HepG2 (cell line): Measurements from ENCODE around the gene SFXN5. TPM values are rescaled to one million over a fixed set of nuclear protein-coding genes. Genes with fewer than 3 reads are reported as not detected.

Experiments used
- ATAC-seq: fragments of 200-7000 bp; cut with Tn5 transposase; 3 replicates; pipeline ENCODE4 v1.9.1; 2020; ENCODE audit warnings: mild to moderate bottlenecking, moderate library complexity
- BruUV-seq: library from RNA; stranded (reverse); fragments of 400-500 nt; replicated peaks from 2 replicates; lab custom pipeline; 2021; lab: Mats Ljungman, UMichigan
- CTCF ChIA-PET: fragments of 300-600 bp; formaldehyde crosslinking; extraction: SDS; loops from one replicate; lab custom pipeline; 2021; ENCODE audit warnings: low total read pairs, inconsistent platforms, low intra/inter-chr PET ratio; lab: Yijun Ruan, JAX
- POLR2A ChIA-PET: fragments of 350-600 bp; sonication (Branson Sonifier 250); formaldehyde crosslinking; loops from one replicate; lab custom pipeline; 2020; ENCODE audit warnings: antibody characterized with exemption, inconsistent platforms; lab: Yijun Ruan, JAX
- DNase-seq: peaks from one replicate; pipeline ENCODE4 v3.0.0-alpha.2; 2015; ENCODE audit warnings: low spot score
- FAIRE-seq: peaks from 3 replicates; lab custom pipeline; 2011; peaks lifted over from hg19 to GRCh38; lab: Jason Lieb, UNC
- H2AFZ ChIP-seq: one replicate; pipeline ENCODE4 v1.6.1; 2011; ENCODE audit warnings: low read length, inconsistent platforms
- H3K27ac ChIP-seq: fragments of 300-600 bp; 3 replicates; pipeline ENCODE4 v1.8.0; 2011; ENCODE audit warnings: mixed run types, mild to moderate bottlenecking, mixed read lengths, low read length, inconsistent platforms; ENCODE audit not compliant: insufficient read depth; ENCODE audit errors: extremely low read length
- H3K27me3 ChIP-seq, 2 experiments: fragments of 200-600 bp in 1 of 2; 2 replicates in 1 of 2; 3 replicates in 1 of 2; pipeline versions ENCODE4 v1.6.0 to v1.8.0; 2011; ENCODE audit warnings: low read length in 2 of 2, mild to moderate bottlenecking in 2 of 2, moderate library complexity in 2 of 2, inconsistent platforms in 1 of 2; ENCODE audit not compliant: insufficient read depth in 2 of 2, control insufficient read depth in 1 of 2
- H3K36me3 ChIP-seq, 2 experiments: fragments of 200-600 bp in 1 of 2; replicated peaks in 1 of 2; 2 replicates in 1 of 2; 3 replicates in 1 of 2; pipeline versions ENCODE4 v1.5.1 to v1.8.0; 2011; ENCODE audit warnings: low read length in 2 of 2, inconsistent platforms in 1 of 2; ENCODE audit not compliant: insufficient read depth in 2 of 2, control insufficient read depth in 1 of 2
- H3K4me1 ChIP-seq: 2 replicates; pipeline ENCODE4 v1.5.1; 2012; ENCODE audit warnings: low read length, inconsistent platforms; ENCODE audit not compliant: insufficient read depth
- H3K4me2 ChIP-seq: 2 replicates; pipeline ENCODE4 v1.6.0; 2011; ENCODE audit warnings: low read depth, low read length, inconsistent platforms
- H3K4me3 ChIP-seq, 3 experiments: fragments of 200-600 bp in 1 of 3; sonication (generic), shearing (Covaris generic) in 1 of 3; replicated peaks in 1 of 3; 2 replicates each; pipeline ENCODE4 v1.5.1; 2011 to 2016; ENCODE audit warnings: low read length in 3 of 3, inconsistent platforms in 2 of 3, low read depth in 2 of 3, mild to moderate bottlenecking in 2 of 3, control low read depth in 1 of 3, mixed read lengths in 1 of 3; ENCODE audit not compliant: insufficient read depth in 1 of 3
- H3K79me2 ChIP-seq: one replicate; pipeline ENCODE4 v1.6.1; 2011; ENCODE audit warnings: low read length, inconsistent platforms; ENCODE audit not compliant: insufficient read depth
- H3K9ac ChIP-seq: 2 replicates; pipeline ENCODE4 v1.6.0; 2011; ENCODE audit warnings: mild to moderate bottlenecking, low read depth, low read length, inconsistent platforms; ENCODE audit not compliant: insufficient read depth
- H3K9me3 ChIP-seq: 2 replicates; pipeline ENCODE4 v1.5.1; 2012; ENCODE audit warnings: mild to moderate bottlenecking, low read length
- H4K20me1 ChIP-seq: 2 replicates; pipeline ENCODE4 v1.6.0; 2011; ENCODE audit warnings: inconsistent platforms, mild to moderate bottlenecking, low read length, moderate library complexity; ENCODE audit not compliant: insufficient read depth
- ATAD3A ChIP-seq: sonication (generic); formaldehyde crosslinking; IDR thresholded peaks from 2 replicates; pipeline ENCODE4 v1.4.0; 2020; ENCODE audit warnings: missing genetic modification reagents
- FLYWCH1 ChIP-seq: sonication (generic); formaldehyde crosslinking; IDR thresholded peaks from 2 replicates; pipeline ENCODE4 v1.8.1; 2023; ENCODE audit warnings: mild to moderate bottlenecking, missing genetic modification reagents
- GLI4 ChIP-seq: sonication (generic); formaldehyde crosslinking; IDR thresholded peaks from 2 replicates; pipeline ENCODE4 v1.5.1; 2020; ENCODE audit warnings: missing genetic modification reagents, mild to moderate bottlenecking, moderate library complexity, borderline replicate concordance
- MEF2D ChIP-seq: sonication (generic); formaldehyde crosslinking; IDR thresholded peaks from 2 replicates; pipeline ENCODE4 v1.5.1; 2020; ENCODE audit warnings: mild to moderate bottlenecking, missing genetic modification reagents
- SP140L ChIP-seq: sonication (generic); formaldehyde crosslinking; IDR thresholded peaks from 2 replicates; pipeline ENCODE4 v1.4.0; 2020; ENCODE audit warnings: missing genetic modification reagents, borderline replicate concordance
- SP4 ChIP-seq: sonication (generic); formaldehyde crosslinking; IDR thresholded peaks from 2 replicates; pipeline ENCODE4 v1.8.1; 2023; ENCODE audit warnings: mild to moderate bottlenecking, missing genetic modification reagents
- SUZ12 ChIP-seq: fragments of 150-350 bp; IDR thresholded peaks from 2 replicates; pipeline ENCODE4 v1.6.1; 2014; ENCODE audit warnings: low read depth, low read length
- ZBTB7A ChIP-seq: sonication (generic); formaldehyde crosslinking; IDR thresholded peaks from 2 replicates; pipeline ENCODE4 v1.8.0; 2022; ENCODE audit warnings: mild to moderate bottlenecking, missing genetic modification reagents
- ZFP36L1 ChIP-seq: sonication (generic); formaldehyde crosslinking; IDR thresholded peaks from 2 replicates; pipeline ENCODE4 v1.8.0; 2022; ENCODE audit warnings: mild to moderate bottlenecking, missing genetic modification reagents, moderate library complexity
- ZNF224 ChIP-seq: sonication (generic); formaldehyde crosslinking; IDR thresholded peaks from 2 replicates; pipeline ENCODE4 v1.5.0; 2020; ENCODE audit warnings: mild to moderate bottlenecking, missing genetic modification reagents
- ZNF225 ChIP-seq: sonication (generic); formaldehyde crosslinking; IDR thresholded peaks from 2 replicates; pipeline ENCODE4 v1.4.0; 2020; ENCODE audit warnings: mild to moderate bottlenecking, missing genetic modification reagents
- ZNF557 ChIP-seq: sonication (generic); formaldehyde crosslinking; IDR thresholded peaks from 2 replicates; pipeline ENCODE4 v1.4.0; 2020; ENCODE audit warnings: missing genetic modification reagents
- ZNF598 ChIP-seq: sonication (generic); formaldehyde crosslinking; IDR thresholded peaks from 2 replicates; pipeline ENCODE4 v1.5.1; 2020; ENCODE audit warnings: mild to moderate bottlenecking, missing genetic modification reagents, borderline replicate concordance
- ZNF720 ChIP-seq: sonication (generic); formaldehyde crosslinking; IDR thresholded peaks from 2 replicates; pipeline ENCODE4 v1.4.0; 2020; ENCODE audit warnings: missing genetic modification reagents
- ZNF749 ChIP-seq: sonication (generic); formaldehyde crosslinking; IDR thresholded peaks from 2 replicates; pipeline ENCODE4 v1.8.0; 2022; ENCODE audit warnings: mild to moderate bottlenecking, missing genetic modification reagents, moderate library complexity, borderline replicate concordance
- ZSCAN25 ChIP-seq: sonication (generic); formaldehyde crosslinking; IDR thresholded peaks from 2 replicates; pipeline ENCODE4 v1.8.0; 2022; ENCODE audit warnings: mild to moderate bottlenecking, missing genetic modification reagents
- WGBS: methylation state at CpG from one replicate; pipeline ENCODE4 v1.1.6; 2017; ENCODE audit warnings: low lambda C conversion rate; 5-methylcytosine and 5-hydroxymethylcytosine counted together
- in situ Hi-C: cut with HindIII; loops from 2 replicates; pipeline ENCODE4 v1.10.0; 2017; ENCODE audit warnings: low pct_unique_long_range_greater_than_20kb; ENCODE audit not compliant: extremely low pct_ligation_motif_present
- intact Hi-C: fragments of 100-400 bp; cut with micrococcal nuclease; formaldehyde crosslinking; loops from one replicate; pipeline ENCODE4 v1.10.0; 2022; ENCODE audit not compliant: unreplicated experiment
- polyA plus RNA-seq, 8 experiments: library from polyadenylated mRNA; depleted of rRNA in 3 of 8; stranded (reverse) in 7 of 8; unstranded in 1 of 8; fragments of >200 nt; fragmentation: Illumina TruSeq in 4 of 8; extraction: Trizol in 4 of 8; gene quantifications; 2 replicates each; pipeline versions ENCODE4 v1.2.1 to v1.2.3, GENCODE V29; 2011 to 2016; ENCODE audit warnings: low read depth in 4 of 8, missing spikeins in 1 of 8, mixed read lengths in 1 of 8; ENCODE audit not compliant: insufficient read depth in 1 of 8
- total RNA-seq, 5 experiments: library from RNA; depleted of rRNA; stranded (reverse); fragments of >200 nt; fragmentation: Illumina TruSeq; extraction: Trizol; gene quantifications; 2 replicates each; pipeline ENCODE4 v1.2.3, GENCODE V29; 2016; ENCODE audit warnings: low read depth in 1 of 5
- TF ChIP-seq, protein P1 (sequence below): IDR thresholded peaks from 2 replicates; pipeline ENCODE4 v1.6.1; 2016; ENCODE audit warnings: missing compliant biosample characterization, missing genetic modification reagents, borderline replicate concordance
- TF ChIP-seq, protein P2 (sequence below): conservative IDR thresholded peaks from 2 replicates; pipeline ENCODE4 v1.6.1; 2018; ENCODE audit warnings: missing genetic modification reagents
- TF ChIP-seq, protein P3 (sequence below): sonication (generic); formaldehyde crosslinking; IDR thresholded peaks from 2 replicates; pipeline ENCODE4 v1.8.0; 2022; ENCODE audit warnings: mild to moderate bottlenecking, missing genetic modification reagents; ENCODE audit not compliant: insufficient replicate concordance
- TF ChIP-seq, protein P4 (sequence below): sonication (generic); formaldehyde crosslinking; IDR thresholded peaks from 2 replicates; pipeline ENCODE4 v1.4.0; 2020; ENCODE audit warnings: mild to moderate bottlenecking, missing genetic modification reagents

The SFXN5 gene
- total and polyA plus RNA-seq, 2 of the 13 experiments (the other 11 are each of a cell fraction or from before 2014, with no cell fraction given) = 34.9 to 37.4 TPM

DNA sequence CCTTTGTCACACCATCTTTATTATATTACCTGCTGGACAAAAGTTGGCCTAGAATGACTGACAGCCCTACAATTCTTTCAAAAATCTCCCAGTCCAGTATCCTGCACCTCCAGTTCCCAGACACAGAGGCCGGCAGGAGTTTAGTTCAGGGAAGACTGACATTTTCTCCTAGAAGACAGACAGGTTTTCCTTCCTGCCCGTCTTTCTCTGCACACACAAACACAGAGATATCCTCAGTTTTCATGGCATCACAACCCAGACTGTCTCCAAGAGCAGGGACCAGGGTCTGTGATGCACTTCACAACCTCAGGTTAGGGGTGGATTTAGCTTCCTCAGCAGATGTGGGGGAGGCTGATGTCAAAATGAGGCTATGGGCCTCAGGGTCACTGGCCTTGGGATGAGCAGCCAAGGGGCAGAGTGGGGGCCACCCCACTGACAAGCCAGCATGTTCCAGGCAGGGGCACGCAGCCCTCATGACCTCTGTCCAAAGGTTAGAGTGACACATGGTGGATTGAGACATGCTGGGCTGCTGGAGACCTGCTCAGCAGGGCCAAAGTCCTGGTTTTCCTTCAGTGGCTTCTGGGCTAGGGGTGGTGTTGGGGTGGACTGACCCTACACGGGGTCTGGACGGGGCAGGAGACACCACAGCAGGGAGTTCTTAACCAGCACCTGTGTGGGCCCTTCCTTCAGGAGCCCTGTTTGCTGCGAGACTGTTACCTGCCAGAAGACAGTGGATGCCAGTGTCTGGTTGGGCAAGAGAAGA, 70.5 kb downstream of the SFXN5 start:
- peak overlapping the region; percentile 58 for H3K4me2 ChIP-seq
- ATAC-seq = peak; percentile 89
- DNase-seq = peak; percentile 70
- H3K79me2 ChIP-seq = no peaks in the 10 kb centered on the region
- peak overlapping the region; percentile 73 for H3K27ac ChIP-seq
- intact Hi-C loops (loop anchor here (2.0 kb wide), 1 partner anchor 70 kb away; the partner anchor contains the start of gene SFXN5), in situ Hi-C loops (no loop called here)
- POLR2A ChIA-PET = interaction anchor here (0.6 to 3.0 kb wide), 9 partner anchors 9 to 91 kb away, joined by 3 to 13 read pairs (median 4); partner anchors contain the start of gene SFXN5
- no peak overlapping the region for H2AFZ ChIP-seq
- no TSS peak for BruUV-seq
- no peak overlapping the region for H3K4me3 ChIP-seq
- no peaks in the 10 kb centered on the region for H3K27me3 ChIP-seq
- H3K36me3 ChIP-seq = peaks cover 4 to 15% of the 10 kb centered on the region in 2 experiments; a peak in 3 of 5 replicates
- WGBS = 50% methylated on average over 6 of the region's 6 CpGs
- no peaks in the 10 kb centered on the region for H4K20me1 ChIP-seq
- CTCF ChIA-PET = interaction anchor here (1.0 kb wide), 1 partner anchor 31 kb away, joined by 3 read pairs; no protein-coding TSS in a partner anchor
- peaks cover 27% of the 10 kb centered on the region for H3K4me1 ChIP-seq
- H3K9me3 ChIP-seq = no peaks in the 10 kb centered on the region
- peak overlapping the region; percentile 44; the same call in 1 of the 2 replicates for H3K9ac ChIP-seq
- FAIRE-seq = peak; percentile 78
- TF ChIP-seq ZNF749 (CRISPR knock-in tag) = no peak
- TF ChIP-seq ZNF598 (CRISPR knock-in tag) = 0 out of 2 replicates have a peak, but pooled peaks have one; percentile 76
- TF ChIP-seq ZNF225 = peak; percentile 96
- TF ChIP-seq, protein P1, sequence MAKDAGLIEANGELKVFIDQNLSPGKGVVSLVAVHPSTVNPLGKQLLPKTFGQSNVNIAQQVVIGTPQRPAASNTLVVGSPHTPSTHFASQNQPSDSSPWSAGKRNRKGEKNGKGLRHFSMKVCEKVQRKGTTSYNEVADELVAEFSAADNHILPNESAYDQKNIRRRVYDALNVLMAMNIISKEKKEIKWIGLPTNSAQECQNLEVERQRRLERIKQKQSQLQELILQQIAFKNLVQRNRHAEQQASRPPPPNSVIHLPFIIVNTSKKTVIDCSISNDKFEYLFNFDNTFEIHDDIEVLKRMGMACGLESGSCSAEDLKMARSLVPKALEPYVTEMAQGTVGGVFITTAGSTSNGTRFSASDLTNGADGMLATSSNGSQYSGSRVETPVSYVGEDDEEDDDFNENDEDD (CRISPR knock-in tag) = peak; percentile 31; the same call in 1 of the 2 replicates
- peak; percentile 79; the same call in 1 of the 2 replicates for TF ChIP-seq ZFP36L1
- TF ChIP-seq, protein P2, sequence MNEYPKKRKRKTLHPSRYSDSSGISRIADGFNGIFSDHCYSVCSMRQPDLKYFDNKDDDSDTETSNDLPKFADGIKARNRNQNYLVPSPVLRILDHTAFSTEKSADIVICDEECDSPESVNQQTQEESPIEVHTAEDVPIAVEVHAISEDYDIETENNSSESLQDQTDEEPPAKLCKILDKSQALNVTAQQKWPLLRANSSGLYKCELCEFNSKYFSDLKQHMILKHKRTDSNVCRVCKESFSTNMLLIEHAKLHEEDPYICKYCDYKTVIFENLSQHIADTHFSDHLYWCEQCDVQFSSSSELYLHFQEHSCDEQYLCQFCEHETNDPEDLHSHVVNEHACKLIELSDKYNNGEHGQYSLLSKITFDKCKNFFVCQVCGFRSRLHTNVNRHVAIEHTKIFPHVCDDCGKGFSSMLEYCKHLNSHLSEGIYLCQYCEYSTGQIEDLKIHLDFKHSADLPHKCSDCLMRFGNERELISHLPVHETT (CRISPR knock-in tag) = no peak
- TF ChIP-seq MEF2D = peak; percentile 91
- TF ChIP-seq ZSCAN25 = peak; percentile 89
- TF ChIP-seq, protein P3, sequence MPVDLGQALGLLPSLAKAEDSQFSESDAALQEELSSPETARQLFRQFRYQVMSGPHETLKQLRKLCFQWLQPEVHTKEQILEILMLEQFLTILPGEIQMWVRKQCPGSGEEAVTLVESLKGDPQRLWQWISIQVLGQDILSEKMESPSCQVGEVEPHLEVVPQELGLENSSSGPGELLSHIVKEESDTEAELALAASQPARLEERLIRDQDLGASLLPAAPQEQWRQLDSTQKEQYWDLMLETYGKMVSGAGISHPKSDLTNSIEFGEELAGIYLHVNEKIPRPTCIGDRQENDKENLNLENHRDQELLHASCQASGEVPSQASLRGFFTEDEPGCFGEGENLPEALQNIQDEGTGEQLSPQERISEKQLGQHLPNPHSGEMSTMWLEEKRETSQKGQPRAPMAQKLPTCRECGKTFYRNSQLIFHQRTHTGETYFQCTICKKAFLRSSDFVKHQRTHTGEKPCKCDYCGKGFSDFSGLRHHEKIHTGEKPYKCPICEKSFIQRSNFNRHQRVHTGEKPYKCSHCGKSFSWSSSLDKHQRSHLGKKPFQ (CRISPR knock-in tag) = no peak
- peak; percentile 78; the same call in 1 of the 2 replicates for TF ChIP-seq SP4 (CRISPR knock-in tag)
- no peak for TF ChIP-seq ZNF720 (CRISPR knock-in tag)
- peak; percentile 99 for TF ChIP-seq ZBTB7A
- TF ChIP-seq, protein P4, sequence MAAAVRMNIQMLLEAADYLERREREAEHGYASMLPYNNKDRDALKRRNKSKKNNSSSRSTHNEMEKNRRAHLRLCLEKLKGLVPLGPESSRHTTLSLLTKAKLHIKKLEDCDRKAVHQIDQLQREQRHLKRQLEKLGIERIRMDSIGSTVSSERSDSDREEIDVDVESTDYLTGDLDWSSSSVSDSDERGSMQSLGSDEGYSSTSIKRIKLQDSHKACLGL = peak; percentile 73; the same call in 1 of the 2 replicates
- TF ChIP-seq ZNF557 (CRISPR knock-in tag) = no peak
- no peak; the same call in 1 of the 2 replicates for TF ChIP-seq SP140L (CRISPR knock-in tag)
- TF ChIP-seq ATAD3A (CRISPR knock-in tag) = no peak
- TF ChIP-seq ZNF224 (CRISPR knock-in tag) = peak; percentile 36; the same call in 1 of the 2 replicates
- no peak for TF ChIP-seq FLYWCH1 (CRISPR knock-in tag)
- no peak for TF ChIP-seq SUZ12
- peak; percentile 84; the same call in 1 of the 2 replicates for TF ChIP-seq GLI4 (CRISPR knock-in tag)
